ENCODE results near the gene EXOC2. TPM values are rescaled to one million over a fixed set of nuclear protein-coding genes. Genes with fewer than 3 reads are reported as not detected.

EXOC2 gene
- total RNA-seq, 2 experiments from 2014 or later: 31.9 to 38.9 TPM

Other genes starting within 250 kb of the EXOC2 start
- under 1 TPM; 0.42 to 0.87 TPM for gene HUS1B, start 36.0 kb downstream of the EXOC2 start, total RNA-seq

Data from activated CD4-positive, alpha-beta T cell treated with anti-CD3 and anti-CD28 coated beads for 36 hours (primary cell).